OCI-LY7 (cell line): ENCODE results near the gene PCID2.

Source experiments
- CTCF ChIP-seq: fragments of 200-600 bp; sonication (generic); conservative IDR thresholded peaks from 2 replicates; pipeline ENCODE4 v1.5.1; 2014; ENCODE audit warnings: mild to moderate bottlenecking, antibody characterized with exemption, low read length, moderate library complexity, mixed read lengths
- EZH2phosphoT487 ChIP-seq: fragments of 200-600 bp; sonication (generic); IDR thresholded peaks from 2 replicates; pipeline ENCODE4 v1.6.1; 2018; ENCODE audit warnings: low read depth, borderline replicate concordance, mild to moderate bottlenecking, mixed run types, antibody characterized with exemption, low read length, moderate library complexity, mixed read lengths

- TF ChIP-seq CTCF = no peak
- TF ChIP-seq EZH2phosphoT487 = no peak
Measured at GRCh38 chr13:113209759-113210421, 1.4 kb upstream of the PCID2 start.
